Endodermal cell (in vitro differentiated cells): ENCODE results near the gene LMBR1L. TPM values are rescaled to one million over a fixed set of nuclear protein-coding genes. Genes with fewer than 3 reads are reported as not detected.

Experiments
- DNase-seq: peaks from one replicate; pipeline ENCODE4 v3.0.0-alpha.2; 2017
- H3K27ac ChIP-seq: 2 replicates; pipeline ENCODE4 v1.5.1; 2013; ENCODE audit warnings: mild to moderate bottlenecking, low read depth, low read length, moderate library complexity
- H3K27me3 ChIP-seq: 2 replicates; pipeline ENCODE4 v1.6.1; 2013; ENCODE audit warnings: mild to moderate bottlenecking, low read length, moderate library complexity; ENCODE audit not compliant: insufficient read depth, control insufficient read depth, poor library complexity, severe bottlenecking
- H3K36me3 ChIP-seq: 2 replicates; pipeline ENCODE4 v1.7.0; 2013; ENCODE audit warnings: mild to moderate bottlenecking, low read length, moderate library complexity; ENCODE audit not compliant: control insufficient read depth, insufficient read depth
- H3K4me1 ChIP-seq: one replicate; pipeline ENCODE4 v1.7.0; 2013; ENCODE audit warnings: low read length; ENCODE audit not compliant: control insufficient read depth, insufficient read depth
- H3K4me3 ChIP-seq: 2 replicates; pipeline ENCODE4 v1.5.1; 2013; ENCODE audit warnings: mild to moderate bottlenecking, low read length, moderate library complexity
- H3K9ac ChIP-seq: 2 replicates; pipeline ENCODE4 v1.6.1; 2013; ENCODE audit warnings: mild to moderate bottlenecking, low read length, moderate library complexity; ENCODE audit not compliant: poor library complexity, severe bottlenecking; ENCODE audit errors: extremely low read depth
- H3K9me3 ChIP-seq: 2 replicates; pipeline ENCODE4 v1.6.1; 2013; ENCODE audit warnings: mild to moderate bottlenecking, low read length, moderate library complexity; ENCODE audit not compliant: control insufficient read depth
- H3K27ac Mint-ChIP-seq: 2 replicates; pipeline ENCODE4 v1.8.0; 2020; ENCODE audit warnings: mixed read lengths
- H3K27me3 Mint-ChIP-seq: 2 replicates; pipeline ENCODE4 v1.8.0; 2021; ENCODE audit warnings: mild to moderate bottlenecking, mixed read lengths; ENCODE audit not compliant: insufficient read depth
- H3K36me3 Mint-ChIP-seq: 2 replicates; pipeline ENCODE4 v1.8.0; 2020; ENCODE audit warnings: low read depth, mixed read lengths
- H3K4me1 Mint-ChIP-seq: 2 replicates; pipeline ENCODE4 v1.8.0; 2020; ENCODE audit warnings: mixed read lengths
- H3K4me3 Mint-ChIP-seq: 2 replicates; pipeline ENCODE4 v1.8.0; 2020; ENCODE audit warnings: mild to moderate bottlenecking, moderate library complexity, mixed read lengths
- H3K9me3 Mint-ChIP-seq: 2 replicates; pipeline ENCODE4 v1.8.0; 2020; ENCODE audit warnings: mild to moderate bottlenecking, mixed read lengths
- CTCF ChIP-seq: fragments of 200-600 bp; sonication (generic); conservative IDR thresholded peaks from 2 replicates; pipeline ENCODE4 v1.5.0; 2021; ENCODE audit warnings: antibody characterized with exemption, mild to moderate bottlenecking
- WGBS, 2 experiments: methylation state at CpG; one replicate each; pipeline versions ENCODE4 v1.1.5 to v1.1.7; 2013; ENCODE audit warnings: missing lambda C conversion rate in 2 of 2, mixed read lengths in 1 of 2; ENCODE audit not compliant: insufficient coverage in 1 of 2, insufficient read length in 1 of 2; 5-methylcytosine and 5-hydroxymethylcytosine counted together
- total RNA-seq, 2 donors: library from RNA; stranded (reverse); fragmentation: NEBNext Ultra II Directional in 1 of 2; extraction: Animal tissue kit (Norgen Biotek cat#: 25700) in 1 of 2; gene quantifications; 2 replicates in 1 of 2; 3 replicates in 1 of 2; pipeline ENCODE4 v1.2.1, GENCODE V29; 2021

The LMBR1L gene
- total RNA-seq, 2 donors from 2014 or later, result 89.5 to 98.6 TPM

DNA sequence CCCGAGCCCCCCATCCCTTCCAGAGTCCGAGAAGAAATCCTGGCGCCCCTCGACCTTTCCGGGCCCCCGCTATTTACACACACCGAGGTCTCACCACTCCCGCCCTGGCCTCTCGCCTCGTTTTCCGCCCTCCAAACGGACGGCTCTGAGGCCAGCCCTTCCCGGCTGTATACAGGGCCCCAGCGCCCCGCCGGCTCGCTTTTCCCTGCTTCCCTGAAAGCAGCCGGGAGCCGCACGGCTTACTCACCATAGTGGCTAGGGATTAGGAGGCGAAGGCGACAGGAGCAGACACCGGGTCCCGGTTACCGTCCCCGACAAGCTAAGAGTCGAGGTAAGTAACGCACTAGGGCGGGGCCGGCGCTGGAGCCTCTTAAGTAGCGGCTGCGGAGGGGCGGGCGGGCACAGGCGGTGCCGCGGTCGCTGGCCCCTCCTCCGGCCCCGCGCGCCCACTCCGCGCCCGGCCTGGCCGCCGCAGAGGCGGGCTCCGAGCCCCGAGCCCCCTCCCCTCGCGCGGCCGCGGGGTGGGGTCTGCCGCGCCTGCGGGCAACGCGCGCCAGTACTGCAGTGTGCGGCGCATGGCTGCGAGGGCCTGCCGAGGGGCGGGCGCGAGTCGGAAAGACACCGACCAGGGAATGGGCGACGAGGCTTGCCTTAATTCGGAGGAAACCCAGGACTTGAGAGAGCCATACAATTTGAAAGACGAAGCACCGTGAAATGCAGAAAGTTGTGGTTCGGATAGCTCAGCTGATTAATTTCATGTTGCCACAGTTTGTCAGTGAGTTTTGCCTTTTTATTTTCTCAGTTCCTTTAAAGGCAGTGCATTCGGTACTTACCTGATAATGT, 20.6 kb upstream of the LMBR1L start, which contains the start of gene TUBA1B:
Gene TUBA1B, minus strand, starts transcription at position 345 of the 843 bp plus-strand sequence. Its CDS starts 95 bp downstream, at position 250.
- Mint-ChIP-seq H3K36me3 (peaks cover 38% of the 10 kb centered on the region), H3K27ac (peak within 1 kb of the TSS; percentile 97), H3K27me3 (no peaks in the 10 kb centered on the region), H3K4me3 (peak within 1 kb of the TSS; percentile 96), H3K9me3 (no peaks in the 10 kb centered on the region), H3K4me1 (peaks cover 17% of the 10 kb centered on the region)
- peak within 1 kb of the TSS; percentile 98 for H3K9ac ChIP-seq
- no peaks in the 10 kb centered on the region for H3K4me1 ChIP-seq
- no peak for TF ChIP-seq CTCF
- no peaks in the 10 kb centered on the region for H3K27me3 ChIP-seq
- H3K9me3 ChIP-seq, result no peaks in the 10 kb centered on the region
- H3K36me3 ChIP-seq, result peaks cover 37% of the 10 kb centered on the region
- H3K4me3 ChIP-seq, result peak within 1 kb of the TSS; percentile 97
- 0 to 1% methylated on average over 28 to 79 of the region's 79 CpGs for WGBS, 2 experiments
- DNase-seq, result peak; percentile 97
- peak within 1 kb of the TSS; percentile 98 for H3K27ac ChIP-seq

DNA sequence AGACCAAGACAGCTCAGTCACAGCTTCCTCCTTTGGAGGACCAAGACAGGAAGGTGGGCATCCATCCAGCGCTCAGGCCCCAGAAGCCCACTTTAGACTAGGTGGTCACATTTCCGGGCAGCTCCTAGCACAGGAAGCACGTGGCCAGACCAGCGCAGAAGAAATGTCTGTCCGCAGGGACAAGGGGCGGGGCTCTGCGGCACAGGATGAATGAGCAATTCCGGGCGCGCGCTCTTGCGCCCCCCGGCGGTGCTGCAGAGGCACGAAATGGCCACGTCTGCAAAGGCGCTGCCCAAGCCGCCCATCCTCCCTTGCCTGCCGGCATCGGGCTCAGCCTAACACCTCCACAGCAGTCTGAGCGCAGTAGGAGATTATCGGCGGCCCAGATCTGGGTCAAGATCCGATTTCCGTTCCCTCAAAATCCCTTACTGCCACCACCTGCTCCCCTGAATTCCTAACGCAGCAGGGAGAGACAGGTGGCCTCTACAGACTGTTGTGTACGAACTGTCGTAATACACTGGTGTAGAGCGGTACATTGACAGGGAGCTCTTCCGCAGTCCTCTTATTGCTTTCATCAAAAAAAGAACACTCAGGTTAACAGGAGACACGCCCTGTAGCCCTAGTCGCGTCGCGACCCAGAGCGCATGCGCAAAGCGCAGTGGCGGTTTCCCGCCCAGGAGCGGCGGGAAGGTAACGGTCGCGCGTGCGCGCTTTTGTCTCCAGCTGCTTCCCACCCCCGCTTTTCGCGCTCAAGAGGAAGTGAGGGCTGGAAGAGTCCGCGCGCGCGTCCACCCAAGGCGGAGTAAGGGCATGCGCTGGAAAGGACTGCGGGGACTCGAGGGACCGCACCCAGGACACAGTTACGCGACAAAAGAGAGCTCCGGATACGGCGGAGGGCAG, 19.8 kb upstream of the LMBR1L start:
- H3K27me3 Mint-ChIP-seq, result no peaks in the 10 kb centered on the region
- H3K27me3 ChIP-seq, result no peaks in the 10 kb centered on the region
- DNase-seq, result peak; percentile 98

More for the DNA sequence above, 19.8 kb upstream of the LMBR1L start:
- peaks cover 17% of the 10 kb centered on the region for H3K4me1 Mint-ChIP-seq
- Histone ChIP-seq H3K4me1 (no peaks in the 10 kb centered on the region), H3K9me3 (no peaks in the 10 kb centered on the region), H3K4me3 (peak overlapping the region; percentile 97), H3K9ac (peak overlapping the region; percentile 98), H3K36me3 (peaks cover 37% of the 10 kb centered on the region), H3K27ac (peak overlapping the region; percentile 98)
- TF ChIP-seq CTCF, result peak; percentile 99
- peak overlapping the region; percentile 97 for H3K27ac Mint-ChIP-seq
- 0 to 1% methylated on average over 30 to 66 of the region's 66 CpGs for WGBS, 2 experiments
- H3K9me3 Mint-ChIP-seq, result no peaks in the 10 kb centered on the region
- H3K4me3 Mint-ChIP-seq, result peak overlapping the region; percentile 96
- peaks cover 38% of the 10 kb centered on the region for H3K36me3 Mint-ChIP-seq
